WERI-Rb-1 (cell line): ENCODE measurements around the gene THRB.

Source experiments
- DNase-seq: peaks from one replicate; pipeline ENCODE4 v3.0.0-alpha.2; 2020
- H3K27ac ChIP-seq: fragments of 250-450 bp; sonication (Bioruptor Pico); 2 replicates; pipeline ENCODE4 v1.5.1; 2020; ENCODE audit warnings: mild to moderate bottlenecking, moderate library complexity
- H3K27me3 ChIP-seq: fragments of 250-450 bp; sonication (Bioruptor Pico); 2 replicates; pipeline ENCODE4 v1.5.1; 2021; ENCODE audit warnings: mild to moderate bottlenecking, low read depth, moderate library complexity; ENCODE audit not compliant: insufficient read depth, severe bottlenecking
- H3K36me3 ChIP-seq: fragments of 250-450 bp; sonication (Bioruptor Pico); 2 replicates; pipeline ENCODE4 v1.5.1; 2020; ENCODE audit warnings: mild to moderate bottlenecking, moderate library complexity
- H3K4me3 ChIP-seq: 2 replicates; pipeline ENCODE4 v1.5.1; 2011; ENCODE audit warnings: low read depth, mild to moderate bottlenecking, control low read depth, low read length
- H3K9me3 ChIP-seq: fragments of 250-450 bp; sonication (Bioruptor Pico); 2 replicates; pipeline ENCODE4 v1.5.1; 2021; ENCODE audit warnings: mild to moderate bottlenecking, moderate library complexity; ENCODE audit not compliant: severe bottlenecking
- CTCF ChIP-seq: IDR thresholded peaks from 2 replicates; pipeline ENCODE4 v1.5.1; 2011; ENCODE audit warnings: low read depth, mild to moderate bottlenecking, control low read depth, inconsistent platforms, low read length

Gene THRB

GRCh38 chr3:24476871-24477656 is 17.6 kb downstream of the THRB start:
- Histone ChIP-seq H3K4me3 (no peak overlapping the region), H3K36me3 (no peaks in the 10 kb centered on the region)

GRCh38 chr3:24475925-24476324 is 18.7 kb downstream of the THRB start:
- Histone ChIP-seq H3K27me3 (no peaks in the 10 kb centered on the region), H3K4me3 (no peak overlapping the region), H3K9me3 (no peaks in the 10 kb centered on the region), H3K36me3 (no peaks in the 10 kb centered on the region), H3K27ac (no peak overlapping the region)
- no peak for DNase-seq
- no peak for TF ChIP-seq CTCF

More at GRCh38 chr3:24476871-24477656, 17.6 kb downstream of the THRB start:
- no peaks in the 10 kb centered on the region for H3K27me3 ChIP-seq
- no peak for DNase-seq
- H3K27ac ChIP-seq, result no peak overlapping the region
- no peak for TF ChIP-seq CTCF
- H3K9me3 ChIP-seq, result no peaks in the 10 kb centered on the region

GRCh38 chr3:24474862-24475261 is 19.8 kb downstream of the THRB start:
- no peak overlapping the region for H3K27ac ChIP-seq
- H3K4me3 ChIP-seq, result no peak overlapping the region
- TF ChIP-seq CTCF, result no peak
- no peaks in the 10 kb centered on the region for H3K36me3 ChIP-seq
- no peaks in the 10 kb centered on the region for H3K27me3 ChIP-seq
- DNase-seq, result no peak
- no peaks in the 10 kb centered on the region for H3K9me3 ChIP-seq

- no peak for TF ChIP-seq CTCF
- Histone ChIP-seq H3K27me3 (no peaks in the 10 kb centered on the region), H3K27ac (no peak overlapping the region), H3K9me3 (no peaks in the 10 kb centered on the region), H3K36me3 (no peaks in the 10 kb centered on the region), H3K4me3 (no peak overlapping the region)
- DNase-seq, result no peak
These were observed 22.3 kb downstream of the THRB start for GRCh38 chr3:24472358-24472757.

GRCh38 chr3:24471486-24471885 is 23.2 kb downstream of the THRB start:
- no peak for DNase-seq
- H3K4me3 ChIP-seq, result no peak overlapping the region
- no peaks in the 10 kb centered on the region for H3K36me3 ChIP-seq
- H3K27ac ChIP-seq, result no peak overlapping the region
- H3K9me3 ChIP-seq, result no peaks in the 10 kb centered on the region
- H3K27me3 ChIP-seq, result no peaks in the 10 kb centered on the region
- no peak for TF ChIP-seq CTCF

- DNase-seq, result no peak
- Histone ChIP-seq H3K36me3 (no peaks in the 10 kb centered on the region), H3K27me3 (no peaks in the 10 kb centered on the region), H3K4me3 (no peak overlapping the region), H3K9me3 (no peaks in the 10 kb centered on the region), H3K27ac (no peak overlapping the region)
- TF ChIP-seq CTCF, result no peak
These were observed 24.4 kb downstream of the THRB start for GRCh38 chr3:24470277-24470676.
